GM23338 (cell line): Measurements from ENCODE around the gene USP48.

Experiments
- CTCF ChIP-seq, 2 experiments: fragments of 200-600 bp in 1 of 2; sonication (generic) in 1 of 2; conservative IDR thresholded peaks; 2 replicates each; pipeline versions ENCODE4 v1.5.1 to v1.6.1; 2016 to 2017; ENCODE audit warnings: antibody characterized with exemption in 2 of 2, low read depth in 2 of 2, mild to moderate bottlenecking in 2 of 2, moderate library complexity in 1 of 2
- ETS1 ChIP-seq: IDR thresholded peaks from 2 replicates; pipeline ENCODE4 v1.6.1; 2016; ENCODE audit warnings: antibody characterized with exemption
- EZH2 ChIP-seq: fragments of 200-600 bp; sonication (generic); IDR thresholded peaks from one replicate; pipeline ENCODE4 v1.8.0; 2017; ENCODE audit warnings: antibody characterized with exemption, mild to moderate bottlenecking, low read depth; ENCODE audit not compliant: unreplicated experiment
- EZH2phosphoT487 ChIP-seq: fragments of 200-600 bp; sonication (generic); IDR thresholded peaks from one replicate; pipeline ENCODE4 v1.8.1; 2018; ENCODE audit warnings: antibody characterized with exemption; ENCODE audit not compliant: unreplicated experiment
- JUNB ChIP-seq: IDR thresholded peaks from one replicate; pipeline ENCODE4 v1.6.1; 2016; ENCODE audit warnings: antibody characterized with exemption; ENCODE audit not compliant: unreplicated experiment
- NANOG ChIP-seq: IDR thresholded peaks from 2 replicates; pipeline ENCODE4 v1.6.1; 2016; ENCODE audit warnings: antibody characterized with exemption, borderline replicate concordance
- POLR2AphosphoS5 ChIP-seq: IDR thresholded peaks from 2 replicates; pipeline ENCODE4 v1.6.1; 2016; ENCODE audit warnings: antibody characterized with exemption, low read depth
- REST ChIP-seq: IDR thresholded peaks from one replicate; pipeline ENCODE4 v1.6.1; 2018; ENCODE audit warnings: antibody characterized with exemption; ENCODE audit not compliant: unreplicated experiment
- ZNF331 ChIP-seq: fragments of 250-450 bp; sonication (Bioruptor Pico); IDR thresholded peaks from 2 replicates; pipeline ENCODE4 v1.5.0; 2020; ENCODE audit warnings: low read depth, mild to moderate bottlenecking, moderate library complexity
- ZNF462 ChIP-seq: fragments of 250-450 bp; sonication (Bioruptor Pico); IDR thresholded peaks from 2 replicates; pipeline ENCODE4 v1.5.0; 2020; ENCODE audit warnings: mild to moderate bottlenecking, moderate library complexity

- no peak for TF ChIP-seq EZH2
- TF ChIP-seq CTCF (conservative IDR thresholded peaks at IDR 0.05; ENCODE audit: low read depth in 2 of 2) = no peak
- no peak for TF ChIP-seq EZH2phosphoT487
- no peak for TF ChIP-seq NANOG
- no peak for TF ChIP-seq REST
- TF ChIP-seq POLR2AphosphoS5 = no peak
- TF ChIP-seq JUNB = no peak
- TF ChIP-seq ZNF331 (CRISPR knock-in tag) = no peak
- no peak for TF ChIP-seq ETS1
- TF ChIP-seq ZNF462 (CRISPR knock-in tag) = no peak
Measured at GRCh38 chr1:21831454-21831970, 48.6 kb upstream of the USP48 start.
